ENCODE results near the gene ARHGAP29.

DNA sequence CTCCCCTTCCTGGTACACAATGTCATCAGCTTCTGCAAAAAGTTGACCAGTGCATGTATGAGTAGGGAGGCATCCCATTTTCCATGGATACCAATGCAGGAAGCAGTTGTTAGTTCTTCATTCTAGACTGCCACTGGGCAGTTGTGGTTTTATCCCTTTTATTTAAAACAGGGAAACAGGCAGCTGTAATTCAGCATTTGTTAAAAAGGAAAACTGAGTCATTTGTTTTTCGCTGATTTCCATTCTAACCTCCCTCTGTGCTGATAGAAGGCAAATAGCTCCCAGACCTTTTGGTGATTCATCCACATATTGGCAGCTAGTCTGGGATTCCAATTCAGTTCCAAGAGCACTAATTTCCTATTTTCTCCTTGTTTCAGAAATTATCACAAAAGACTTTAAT, 95.4 kb downstream of the ARHGAP29 start:
- TF ChIP-seq CTCF (IDR thresholded peaks at IDR 0.05): no peak
- TF ChIP-seq POLR2A (IDR thresholded peaks at IDR 0.05): no peak

Data from vagina (tissue), 2 donors.